ENCODE data around the gene ACADVL.
A peak's percentile ranks its signal among the peaks of the same experiment; 100 is the strongest.

Gene ACADVL

DNA sequence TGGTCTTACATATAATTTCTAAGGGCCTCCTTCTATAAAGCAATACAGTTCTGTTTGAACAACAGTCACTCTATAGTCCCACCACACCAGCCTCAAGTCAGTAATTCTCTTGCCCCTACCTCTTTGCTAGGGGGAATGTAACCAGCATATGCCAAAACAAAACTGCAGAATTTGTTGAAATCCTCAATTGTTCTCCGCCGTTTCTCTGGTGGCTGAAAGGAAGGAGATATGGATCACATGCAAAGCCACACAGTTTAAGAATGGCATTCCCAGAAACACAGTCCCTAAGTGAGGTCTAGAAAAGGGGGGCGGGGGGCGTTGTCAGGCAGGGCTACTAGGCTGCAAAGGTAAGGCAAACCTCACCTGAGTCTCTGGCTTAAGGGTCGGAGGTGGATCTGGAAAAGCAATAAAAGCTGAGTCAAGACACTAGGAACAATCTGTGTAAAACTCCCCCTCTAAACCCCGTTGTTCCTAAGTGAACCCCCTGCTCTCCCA lies 17.6 kb downstream of the ACADVL start:
- TF ChIP-seq, protein P1, sequence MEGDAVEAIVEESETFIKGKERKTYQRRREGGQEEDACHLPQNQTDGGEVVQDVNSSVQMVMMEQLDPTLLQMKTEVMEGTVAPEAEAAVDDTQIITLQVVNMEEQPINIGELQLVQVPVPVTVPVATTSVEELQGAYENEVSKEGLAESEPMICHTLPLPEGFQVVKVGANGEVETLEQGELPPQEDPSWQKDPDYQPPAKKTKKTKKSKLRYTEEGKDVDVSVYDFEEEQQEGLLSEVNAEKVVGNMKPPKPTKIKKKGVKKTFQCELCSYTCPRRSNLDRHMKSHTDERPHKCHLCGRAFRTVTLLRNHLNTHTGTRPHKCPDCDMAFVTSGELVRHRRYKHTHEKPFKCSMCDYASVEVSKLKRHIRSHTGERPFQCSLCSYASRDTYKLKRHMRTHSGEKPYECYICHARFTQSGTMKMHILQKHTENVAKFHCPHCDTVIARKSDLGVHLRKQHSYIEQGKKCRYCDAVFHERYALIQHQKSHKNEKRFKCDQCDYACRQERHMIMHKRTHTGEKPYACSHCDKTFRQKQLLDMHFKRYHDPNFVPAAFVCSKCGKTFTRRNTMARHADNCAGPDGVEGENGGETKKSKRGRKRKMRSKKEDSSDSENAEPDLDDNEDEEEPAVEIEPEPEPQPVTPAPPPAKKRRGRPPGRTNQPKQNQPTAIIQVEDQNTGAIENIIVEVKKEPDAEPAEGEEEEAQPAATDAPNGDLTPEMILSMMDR (conservative IDR thresholded peaks at IDR 0.05; ENCODE audit: low read depth, low read length) = no peak
- DNase-seq (ENCODE audit: low read depth) = no peak
- peak overlapping the region; percentile 98 for H3K4me3 ChIP-seq (ENCODE audit: low read length)

DNA sequence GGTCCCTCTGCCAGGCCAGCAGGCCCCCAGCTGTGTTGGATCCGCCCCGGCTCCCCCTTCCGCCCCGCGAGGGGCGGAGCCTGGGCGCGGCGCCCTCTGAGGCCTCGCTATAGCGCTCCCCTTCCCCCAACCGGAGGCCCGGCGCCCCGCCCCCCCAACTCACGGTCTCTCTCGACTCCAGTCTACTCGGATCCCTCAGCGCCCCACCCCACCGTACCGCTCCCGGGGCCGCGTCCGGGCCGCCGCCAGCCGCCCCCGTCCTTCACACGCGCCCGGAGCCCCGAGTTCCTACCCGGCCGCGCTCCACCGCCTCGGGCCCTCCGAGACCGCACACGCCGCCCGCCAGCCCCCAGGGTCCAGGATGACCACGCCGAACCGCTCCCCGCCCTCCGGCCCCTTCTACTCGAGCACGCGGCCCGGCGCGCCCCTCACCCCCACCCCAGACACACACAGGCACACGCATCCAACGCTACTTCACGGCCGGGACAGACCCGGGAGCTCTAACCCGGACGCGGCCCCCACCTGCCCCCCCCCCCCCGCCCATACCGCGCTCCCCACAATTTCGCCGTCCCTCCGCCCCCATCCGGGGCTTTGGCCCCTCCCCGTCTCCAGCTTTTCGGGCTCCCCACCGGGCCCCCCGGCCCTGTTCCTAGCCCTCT lies 18.2 kb downstream of the ACADVL start:
- no peak for DNase-seq (ENCODE audit: low read depth)
- TF ChIP-seq, protein P1 (conservative IDR thresholded peaks at IDR 0.05; ENCODE audit: low read depth, low read length) = no peak
- H3K4me3 ChIP-seq (ENCODE audit: low read length) = peak overlapping the region; percentile 98

DNA sequence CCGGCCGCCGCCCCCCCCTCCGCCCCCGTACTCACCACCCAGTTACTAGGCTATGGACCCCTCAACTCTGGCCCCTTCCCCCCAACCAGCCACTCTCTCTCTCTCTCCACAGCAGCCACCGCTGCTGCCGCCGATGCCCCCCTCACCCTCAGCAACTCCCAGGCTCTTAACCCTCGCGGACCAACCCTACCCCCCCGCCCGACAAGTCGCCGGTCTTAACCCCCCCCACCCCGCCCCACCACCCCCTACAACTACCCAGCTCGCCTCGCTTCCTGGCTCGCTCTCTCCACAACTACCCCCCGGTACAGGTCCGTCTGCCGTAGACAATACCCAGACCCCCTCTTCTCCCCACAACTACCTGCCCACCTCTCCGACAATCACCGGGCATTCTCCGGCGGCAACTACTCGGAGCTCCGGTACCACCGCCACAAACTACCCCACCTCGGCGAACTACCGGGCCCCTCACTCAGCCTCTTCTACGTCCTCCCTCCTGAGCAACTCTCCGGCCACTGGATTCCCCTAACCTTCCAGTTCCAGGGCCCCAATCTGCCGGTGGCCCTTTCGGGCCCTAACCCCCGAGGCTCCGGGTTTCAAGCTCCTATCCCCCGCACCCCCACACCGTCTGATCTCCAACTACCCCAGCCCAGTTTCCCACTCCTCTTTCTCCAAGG lies 18.8 kb downstream of the ACADVL start:
- DNase-seq (ENCODE audit: low read depth) = no peak
- TF ChIP-seq, protein P1 (conservative IDR thresholded peaks at IDR 0.05; ENCODE audit: low read depth, low read length) = no peak
- peak overlapping the region; percentile 98 for H3K4me3 ChIP-seq (ENCODE audit: low read length)

DNA sequence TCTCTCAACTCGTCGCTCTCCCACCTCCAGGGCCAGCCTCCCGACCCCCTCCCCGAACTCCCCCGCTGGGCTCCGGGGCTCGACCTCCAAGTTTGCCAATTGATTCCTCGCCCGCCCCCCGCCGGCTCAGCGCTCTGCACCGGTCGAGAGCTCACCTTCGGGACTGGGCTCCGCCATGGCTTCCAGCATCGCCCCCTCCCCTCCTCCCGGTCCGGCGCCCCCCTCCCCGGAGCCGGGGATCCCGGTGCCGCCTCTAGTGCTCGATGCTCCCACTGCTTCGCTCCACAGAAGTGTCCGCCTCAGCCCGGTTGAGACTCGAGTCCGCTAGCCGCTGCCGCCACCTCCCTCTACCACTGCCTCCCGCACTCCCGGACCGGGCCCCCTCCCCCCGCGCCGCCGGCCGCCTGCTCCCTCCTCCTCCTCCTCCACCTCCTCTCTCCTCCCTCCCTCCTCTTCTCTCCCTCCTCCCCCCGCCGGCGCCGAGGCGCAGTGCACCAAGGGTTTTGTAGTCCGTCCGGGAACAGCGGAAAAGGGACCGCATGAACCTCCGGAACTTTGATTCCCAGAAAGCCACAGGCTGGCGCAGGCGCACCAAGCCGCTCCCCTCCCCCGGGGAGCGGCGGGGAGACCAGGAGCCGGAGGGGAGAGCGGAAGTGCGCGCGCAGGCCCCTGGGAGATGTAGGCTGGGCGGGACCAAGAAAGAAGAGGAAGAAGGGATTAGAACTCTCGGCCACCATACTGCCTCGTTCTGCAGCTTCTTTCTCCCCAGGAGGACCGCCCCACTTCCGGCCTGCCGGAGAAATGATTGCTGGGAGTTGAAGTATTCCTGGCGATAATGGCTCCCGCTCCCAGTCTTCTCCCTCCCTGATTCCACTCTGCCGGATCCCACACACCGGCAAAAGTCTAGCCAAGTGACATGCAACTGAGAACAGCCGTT lies 19.6 kb downstream of the ACADVL start, which contains the start of gene PHF23:
Gene PHF23 (minus strand): TSS at position 367 of the 937 bp plus-strand sequence. CDS start 178 bp downstream, at position 189.
- peak within 1 kb of the TSS; percentile 98 for H3K4me3 ChIP-seq (ENCODE audit: low read length)
- DNase-seq (ENCODE audit: low read depth) = peak; percentile 97
- TF ChIP-seq, protein P1 (conservative IDR thresholded peaks at IDR 0.05; ENCODE audit: low read depth, low read length) = no peak

DNA sequence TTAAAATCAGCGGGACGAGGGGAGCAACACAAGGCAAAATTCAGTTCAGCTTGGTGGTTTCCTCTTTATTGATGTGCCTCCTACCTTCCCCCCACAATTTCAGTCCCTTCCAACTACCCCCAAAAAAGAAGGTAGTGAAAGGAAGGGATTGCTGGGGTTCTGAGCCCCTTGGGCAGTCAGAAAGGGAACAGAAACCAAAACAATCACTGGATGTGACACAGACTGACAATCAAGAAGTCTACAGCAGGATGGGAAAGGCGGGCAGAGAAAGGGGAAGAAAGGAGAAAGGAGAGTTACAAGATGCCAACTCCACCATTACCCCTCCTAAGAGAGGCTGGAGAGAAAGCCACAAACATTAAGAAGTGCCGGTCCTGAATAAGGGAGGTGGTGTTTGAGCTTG lies 20.6 kb downstream of the ACADVL start:
- no peak for DNase-seq (ENCODE audit: low read depth)

DNA sequence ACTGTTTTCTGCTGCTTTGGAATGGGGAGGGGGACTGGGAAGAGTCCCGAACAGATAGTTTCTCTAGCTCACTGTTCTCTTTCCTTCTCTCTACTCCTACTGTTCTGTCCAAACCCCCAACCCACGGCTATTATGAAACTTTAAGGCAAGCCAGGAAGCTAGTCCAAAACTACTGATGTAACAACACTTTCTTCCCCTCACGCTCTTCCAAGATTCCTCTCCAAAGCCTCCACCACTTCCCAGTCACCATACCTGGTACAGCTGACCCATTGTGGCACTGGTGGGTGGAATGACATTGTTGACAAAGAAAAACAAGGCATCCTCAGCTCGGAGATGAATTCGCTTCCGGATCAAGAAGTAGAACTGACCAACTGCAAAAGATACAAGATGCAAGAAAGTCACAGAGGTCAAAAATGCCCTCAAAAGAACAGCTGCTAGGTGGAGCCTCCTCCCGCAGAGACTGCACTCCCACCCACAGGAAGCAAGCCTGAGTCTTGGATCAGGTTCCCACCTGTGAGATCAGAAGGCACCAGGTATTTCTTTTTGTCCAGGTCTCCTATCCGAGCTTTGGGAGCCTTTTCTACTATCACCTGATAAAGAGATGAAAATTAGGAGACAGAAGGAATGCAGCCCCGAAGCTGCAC lies 21.5 kb downstream of the ACADVL start:
- no peak for DNase-seq (ENCODE audit: low read depth)
- TF ChIP-seq, protein P1 (conservative IDR thresholded peaks at IDR 0.05; ENCODE audit: low read depth, low read length) = no peak
- peak overlapping the region; percentile 95 for H3K4me3 ChIP-seq (ENCODE audit: low read length)

More for the DNA sequence above, 20.6 kb downstream of the ACADVL start:
- TF ChIP-seq, protein P1 (conservative IDR thresholded peaks at IDR 0.05; ENCODE audit: low read depth, low read length) = no peak
- peak overlapping the region; percentile 95 for H3K4me3 ChIP-seq (ENCODE audit: low read length)
